Endometrial microvascular endothelial cells (primary cell): ENCODE results near the gene SLC35B2. TPM values are rescaled to one million over a fixed set of nuclear protein-coding genes. Genes with fewer than 3 reads are reported as not detected.

ENCODE experiments used
- in situ Hi-C: cut with HindIII; loops from 2 replicates; pipeline ENCODE4 v1.10.0; 2017; ENCODE audit warnings: low sequenced_read_pairs, low pct_unique_long_range_greater_than_20kb; ENCODE audit errors: inconsistent ontology term
- total RNA-seq: library from RNA; depleted of rRNA; stranded (reverse); fragments of >200 nt; gene quantifications from one replicate; pipeline ENCODE4 v1.2.3, GENCODE V29; 2015; ENCODE audit errors: inconsistent ontology term

The SLC35B2 gene
- 56.8 TPM for total RNA-seq

- in situ Hi-C loops: no loop called here
Measured at GRCh38 chr6:44257025-44257752, at the start of gene SLC35B2. Gene SLC35B2 (minus strand): TSS chr6:44257528. CDS start chr6:44257410, 118 bp downstream.

- in situ Hi-C loops: no loop called here
Measured at GRCh38 chr6:44306710-44307109, 49.4 kb upstream of the SLC35B2 start.

GRCh38 chr6:44305200-44305725, 47.9 kb upstream of the SLC35B2 start:
- in situ Hi-C loops: no loop called here

GRCh38 chr6:44304282-44305199, 47.2 kb upstream of the SLC35B2 start:
- in situ Hi-C loops: no loop called here

GRCh38 chr6:44303842-44304241, 46.5 kb upstream of the SLC35B2 start:
- in situ Hi-C loops: no loop called here

- in situ Hi-C loops: no loop called here
Measured at GRCh38 chr6:44302856-44303255, 45.5 kb upstream of the SLC35B2 start.

- in situ Hi-C loops: no loop called here
Measured at GRCh38 chr6:44301782-44302564, 44.6 kb upstream of the SLC35B2 start.

GRCh38 chr6:44301106-44301505, 43.8 kb upstream of the SLC35B2 start:
- in situ Hi-C loops: no loop called here

- in situ Hi-C loops: no loop called here
Measured at GRCh38 chr6:44300292-44300823, 43.0 kb upstream of the SLC35B2 start.

GRCh38 chr6:44298864-44299263, 41.5 kb upstream of the SLC35B2 start:
- in situ Hi-C loops: no loop called here

- in situ Hi-C loops: no loop called here
Measured at GRCh38 chr6:44298055-44298803, 40.9 kb upstream of the SLC35B2 start.

GRCh38 chr6:44297063-44298038, 40.0 kb upstream of the SLC35B2 start:
- in situ Hi-C loops: no loop called here

- in situ Hi-C loops: no loop called here
Measured at GRCh38 chr6:44294832-44295791, 37.8 kb upstream of the SLC35B2 start.

- in situ Hi-C loops: no loop called here
Measured at GRCh38 chr6:44292661-44293365, 35.5 kb upstream of the SLC35B2 start.

- in situ Hi-C loops: no loop called here
Measured at GRCh38 chr6:44291841-44292240, 34.5 kb upstream of the SLC35B2 start.
